Tibial nerve (tissue), 4 donors: ENCODE results near the gene HOXB2. TPM values are rescaled to one million over a fixed set of nuclear protein-coding genes. Genes with fewer than 3 reads are reported as not detected.

Source experiments
- DNase-seq, 2 donors: peaks; one replicate each; pipeline ENCODE4 v3.0.0-alpha.2; 2019; ENCODE audit warnings: low spot score in 2 of 2
- H3K27ac ChIP-seq, 4 donors: fragments of 200-600 bp; sonication (generic) in 3 of 4; one replicate each; pipeline ENCODE4 v1.5.1; 2017 to 2019; ENCODE audit warnings: mild to moderate bottlenecking in 1 of 4
- H3K27me3 ChIP-seq, 2 donors: fragments of 200-600 bp; sonication (generic) in 1 of 2; one replicate each; pipeline versions ENCODE4 v1.5.1 to v1.6.0; 2017 to 2019
- H3K36me3 ChIP-seq, 3 donors: fragments of 200-600 bp; sonication (generic); one replicate each; pipeline ENCODE4 v1.5.1; 2018 to 2019
- H3K4me1 ChIP-seq, 4 donors: fragments of 200-600 bp; sonication (generic) in 3 of 4; one replicate each; pipeline ENCODE4 v1.5.1; 2017 to 2019
- H3K4me3 ChIP-seq, 4 donors: fragments of 200-600 bp; sonication (generic) in 3 of 4; one replicate each; pipeline ENCODE4 v1.5.1; 2017 to 2019; ENCODE audit warnings: mild to moderate bottlenecking in 1 of 4, moderate library complexity in 1 of 4
- H3K9me3 ChIP-seq, 4 donors: fragments of 200-600 bp; sonication (generic) in 3 of 4; one replicate each; pipeline ENCODE4 v1.5.1; 2017 to 2019
- EP300 ChIP-seq, 2 donors: sonication (generic); formaldehyde crosslinking; IDR thresholded peaks; one replicate each; pipeline ENCODE4 v1.6.1; 2017; ENCODE audit warnings: antibody characterized with exemption in 2 of 2, mild to moderate bottlenecking in 1 of 2
- POLR2A ChIP-seq, 2 donors: fragments of 450-650 bp; IDR thresholded peaks; one replicate each; pipeline ENCODE4 v1.6.1; 2017; ENCODE audit warnings: antibody characterized with exemption in 2 of 2, mild to moderate bottlenecking in 2 of 2, moderate library complexity in 2 of 2
- WGBS, 2 donors: methylation state at CpG; one replicate each; pipeline ENCODE4 v1.1.5; 2018; 5-methylcytosine and 5-hydroxymethylcytosine counted together
- total RNA-seq, 4 donors: library from RNA; depleted of rRNA; stranded (reverse); fragments of >200 nt; gene quantifications; one replicate each; pipeline ENCODE4 v1.1.0, GENCODE V29; 2016
- TF ChIP-seq, protein P1 (sequence below), 5 experiments: fragments of 200-600 bp in 3 of 5; fragments of 450-650 bp in 2 of 5; sonication (generic) in 3 of 5; IDR thresholded peaks; one replicate each; pipeline ENCODE4 v1.5.1; 2016 to 2019; ENCODE audit warnings: antibody characterized with exemption in 5 of 5, mild to moderate bottlenecking in 3 of 5, moderate library complexity in 2 of 5

Gene HOXB2
- total RNA-seq, 4 donors from 2014 or later: 6.9 to 29.3 (median 19.2) TPM

DNA sequence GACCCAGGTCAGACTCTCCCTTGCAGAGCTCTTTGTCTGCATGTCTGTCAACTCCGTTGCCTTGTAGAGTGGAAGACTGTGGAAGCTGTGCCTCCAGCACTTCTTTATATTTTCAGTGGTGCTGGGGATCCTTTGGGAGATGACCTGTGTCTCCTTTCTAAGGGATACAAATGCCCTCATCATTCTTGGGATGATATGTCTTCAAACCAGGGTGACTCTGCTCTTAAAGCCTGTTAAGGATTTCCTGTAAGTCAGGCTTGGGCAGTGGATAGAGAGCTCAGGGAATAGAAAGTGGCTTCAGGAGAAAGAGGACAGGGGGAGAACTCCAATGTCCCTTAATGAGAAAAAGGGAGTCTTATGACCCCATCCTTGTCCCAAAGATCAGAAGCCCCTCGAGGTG is 43.6 kb upstream of the HOXB2 start:
- Histone ChIP-seq H3K4me1 (peaks cover 0 to 51% (median 11%) of the 10 kb centered on the region in 4 donors), H3K27me3 (peaks cover 0 to 100% of the 10 kb centered on the region in 2 donors)

DNA sequence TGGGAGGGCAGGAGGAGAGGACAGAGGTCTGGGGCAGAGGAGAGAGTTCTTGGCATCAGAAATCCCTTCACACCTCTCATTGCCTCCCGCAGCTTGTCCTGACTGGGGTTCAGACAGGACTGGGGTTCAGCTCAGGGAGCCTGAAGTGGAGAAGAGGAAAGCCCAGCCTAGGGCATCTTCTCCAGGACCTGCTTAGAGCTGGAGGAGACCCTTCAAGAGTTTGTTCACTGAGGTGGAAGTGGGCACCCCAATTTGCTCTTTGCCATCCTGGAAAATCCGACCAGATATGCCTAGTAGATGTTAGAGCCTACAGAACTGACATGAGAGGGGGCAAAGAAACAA is 43.1 kb upstream of the HOXB2 start:
- H3K36me3 ChIP-seq: no peaks in the 10 kb centered on the region
- no peak for DNase-seq
- TF ChIP-seq, protein P1, sequence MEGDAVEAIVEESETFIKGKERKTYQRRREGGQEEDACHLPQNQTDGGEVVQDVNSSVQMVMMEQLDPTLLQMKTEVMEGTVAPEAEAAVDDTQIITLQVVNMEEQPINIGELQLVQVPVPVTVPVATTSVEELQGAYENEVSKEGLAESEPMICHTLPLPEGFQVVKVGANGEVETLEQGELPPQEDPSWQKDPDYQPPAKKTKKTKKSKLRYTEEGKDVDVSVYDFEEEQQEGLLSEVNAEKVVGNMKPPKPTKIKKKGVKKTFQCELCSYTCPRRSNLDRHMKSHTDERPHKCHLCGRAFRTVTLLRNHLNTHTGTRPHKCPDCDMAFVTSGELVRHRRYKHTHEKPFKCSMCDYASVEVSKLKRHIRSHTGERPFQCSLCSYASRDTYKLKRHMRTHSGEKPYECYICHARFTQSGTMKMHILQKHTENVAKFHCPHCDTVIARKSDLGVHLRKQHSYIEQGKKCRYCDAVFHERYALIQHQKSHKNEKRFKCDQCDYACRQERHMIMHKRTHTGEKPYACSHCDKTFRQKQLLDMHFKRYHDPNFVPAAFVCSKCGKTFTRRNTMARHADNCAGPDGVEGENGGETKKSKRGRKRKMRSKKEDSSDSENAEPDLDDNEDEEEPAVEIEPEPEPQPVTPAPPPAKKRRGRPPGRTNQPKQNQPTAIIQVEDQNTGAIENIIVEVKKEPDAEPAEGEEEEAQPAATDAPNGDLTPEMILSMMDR (IDR thresholded peaks at IDR 0.05): no peak
- TF ChIP-seq EP300 (IDR thresholded peaks at IDR 0.05): no peak
- no peak for TF ChIP-seq POLR2A (IDR thresholded peaks at IDR 0.05)
- H3K4me3 ChIP-seq: no peak overlapping the region
- peak overlapping the region in 2 of 4 donors; percentile 15 to 38 for H3K27ac ChIP-seq
- H3K9me3 ChIP-seq: no peaks in the 10 kb centered on the region
- peaks cover 0 to 100% of the 10 kb centered on the region in 2 donors for H3K27me3 ChIP-seq
- 44 to 69% methylated on average over 2 of the region's 2 CpGs for WGBS, 2 donors
- peaks cover 0 to 47% (median 9%) of the 10 kb centered on the region in 4 donors for H3K4me1 ChIP-seq

More for the DNA sequence above, 43.6 kb upstream of the HOXB2 start:
- no peak overlapping the region for H3K27ac ChIP-seq
- no peaks in the 10 kb centered on the region for H3K9me3 ChIP-seq
- WGBS, 2 donors: 30 to 38% methylated on average over 2 of the region's 2 CpGs
- DNase-seq: no peak
- TF ChIP-seq POLR2A (IDR thresholded peaks at IDR 0.05): no peak
- H3K36me3 ChIP-seq: no peaks in the 10 kb centered on the region
- no peak overlapping the region for H3K4me3 ChIP-seq

DNA sequence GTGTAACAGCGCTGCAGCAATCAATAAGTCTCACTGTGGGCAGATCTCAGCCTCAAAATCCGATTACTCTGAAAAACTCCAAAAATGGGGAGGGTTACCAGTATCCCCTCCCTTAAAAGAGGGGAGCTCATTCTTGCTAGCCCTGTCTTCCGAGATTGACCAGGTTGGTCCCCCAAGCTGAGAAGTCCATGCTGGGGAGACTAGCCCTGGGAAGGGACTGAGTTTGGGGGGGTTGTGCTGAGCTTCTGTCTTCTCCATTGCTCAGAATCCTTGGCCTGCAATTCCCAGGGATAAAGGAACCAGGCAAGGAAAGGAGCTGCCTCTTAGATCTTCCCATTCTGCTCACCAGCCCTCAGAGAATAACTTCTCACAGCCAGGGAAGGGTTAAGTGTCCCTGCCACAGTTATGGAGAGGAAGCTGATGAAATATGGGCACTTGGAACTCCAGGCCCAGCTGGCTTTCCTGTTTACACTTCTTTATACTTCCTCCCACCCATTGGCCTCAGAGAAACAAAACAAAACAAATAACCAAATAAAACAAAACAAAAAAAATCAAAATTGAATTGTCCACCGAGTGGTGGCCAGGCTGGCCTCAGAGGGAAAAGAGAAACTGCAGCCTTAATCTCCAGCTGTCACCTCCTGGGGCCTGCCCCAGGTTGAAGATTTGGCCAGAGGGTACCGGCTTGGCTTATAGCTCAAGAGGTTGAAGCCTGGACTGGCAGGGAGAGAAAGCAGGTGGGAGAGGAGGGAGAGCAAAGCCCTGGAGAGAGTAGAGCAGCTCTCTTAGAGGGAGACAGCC is 42.6 kb upstream of the HOXB2 start:
- Histone ChIP-seq H3K27me3 (peaks cover 0 to 100% of the 10 kb centered on the region in 2 donors), H3K4me3 (no peak overlapping the region), H3K9me3 (no peaks in the 10 kb centered on the region), H3K27ac (peak overlapping the region in 2 of 4 donors; percentile 36 to 38), H3K36me3 (no peaks in the 10 kb centered on the region), H3K4me1 (peaks cover 0 to 47% (median 9%) of the 10 kb centered on the region in 4 donors)
- DNase-seq: no peak
- TF ChIP-seq, protein P1 (IDR thresholded peaks at IDR 0.05): no peak
- TF ChIP-seq POLR2A (IDR thresholded peaks at IDR 0.05): no peak
- TF ChIP-seq EP300 (IDR thresholded peaks at IDR 0.05): no peak
- 45 to 51% methylated on average over 5 of the region's 5 CpGs for WGBS, 2 donors

DNA sequence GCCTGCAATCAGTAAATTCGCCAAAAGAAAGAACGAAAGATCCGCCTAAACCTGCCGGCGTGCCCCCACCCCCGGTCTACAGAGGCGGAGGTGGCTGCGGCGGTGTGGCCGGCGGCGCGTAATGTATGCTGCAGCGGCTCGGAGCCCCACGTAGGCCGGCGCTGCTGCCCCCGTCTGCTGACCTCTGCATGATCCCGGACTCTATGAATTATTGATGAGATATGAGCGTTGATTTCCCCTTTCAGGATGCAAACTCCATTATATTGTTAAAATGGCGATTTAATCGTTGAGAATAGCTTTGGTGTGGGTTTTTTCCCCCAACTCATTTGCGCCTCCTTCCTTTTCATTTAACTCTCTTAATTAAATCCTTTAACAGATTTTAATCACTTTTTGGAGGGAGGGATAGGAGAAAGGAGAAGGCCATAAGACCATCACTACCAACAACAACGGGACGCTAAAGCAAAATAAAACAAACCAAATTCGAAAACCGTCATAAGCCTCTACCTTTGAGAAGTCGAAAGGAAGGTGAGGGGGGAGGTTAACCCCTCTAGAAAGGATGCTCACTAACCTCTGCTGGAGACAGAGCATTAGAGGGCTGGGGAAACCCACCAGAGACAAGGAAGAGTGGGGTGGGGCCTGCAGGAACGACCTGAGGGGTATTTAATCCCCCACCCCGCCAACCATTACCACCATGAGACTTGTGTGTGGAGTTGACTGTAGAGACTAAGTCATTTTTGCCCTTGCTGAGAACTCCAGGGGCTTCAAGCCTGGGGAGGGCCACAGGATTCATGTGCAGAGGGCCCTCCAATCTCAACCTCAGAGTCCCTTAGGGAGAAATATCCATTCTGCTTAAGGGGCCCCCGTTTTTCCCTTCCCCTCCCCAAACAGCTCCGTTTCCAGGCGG is 41.7 kb upstream of the HOXB2 start:
- no peak for DNase-seq
- H3K27ac ChIP-seq: peak overlapping the region in 3 of 4 donors; percentile 64 to 87 (median 73)
- no peaks in the 10 kb centered on the region for H3K36me3 ChIP-seq
- H3K27me3 ChIP-seq: peaks cover 0 to 100% of the 10 kb centered on the region in 2 donors
- WGBS, 2 donors: 18 to 20% methylated on average over 34 of the region's 34 CpGs
- no peaks in the 10 kb centered on the region for H3K9me3 ChIP-seq
- TF ChIP-seq EP300 (IDR thresholded peaks at IDR 0.05) (no peak), POLR2A (IDR thresholded peaks at IDR 0.05) (no peak)
- TF ChIP-seq, protein P1 (IDR thresholded peaks at IDR 0.05): no peak
- peaks cover 0 to 50% (median 9%) of the 10 kb centered on the region in 4 donors for H3K4me1 ChIP-seq
- H3K4me3 ChIP-seq: peak overlapping the region; percentile 43 to 63 (median 48)

DNA sequence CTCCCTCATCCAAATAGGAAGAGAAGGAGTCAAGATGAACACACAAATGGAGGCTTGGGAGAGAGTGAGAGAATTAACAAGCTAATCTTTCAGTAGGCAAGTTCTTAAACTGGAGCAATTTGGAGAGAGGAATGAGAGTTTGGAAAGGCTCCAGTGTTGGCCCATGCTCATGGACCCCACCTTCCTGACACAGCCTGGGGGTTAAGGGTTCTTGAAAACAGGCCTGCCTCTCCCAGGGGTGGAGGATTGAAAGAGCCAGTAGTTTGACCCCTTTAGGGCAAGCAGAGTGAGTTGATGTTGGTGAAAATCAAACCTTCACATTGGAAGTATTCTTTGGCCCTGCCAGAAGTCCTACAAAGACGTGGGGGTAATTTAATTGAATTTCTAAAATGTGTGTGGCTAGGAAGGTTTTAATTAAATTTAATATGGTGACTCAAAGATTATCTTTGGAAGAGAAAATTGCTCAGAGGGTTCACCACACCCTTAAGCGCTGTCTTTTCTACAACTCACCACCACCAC is 39.4 kb upstream of the HOXB2 start:
- H3K9me3 ChIP-seq: no peaks in the 10 kb centered on the region
- no peak for DNase-seq
- no peak overlapping the region for H3K4me3 ChIP-seq
- peaks cover 0 to 100% of the 10 kb centered on the region in 2 donors for H3K27me3 ChIP-seq
- WGBS, 2 donors: 44 to 55% methylated on average over 2 of the region's 2 CpGs
- H3K36me3 ChIP-seq: no peaks in the 10 kb centered on the region
- peaks cover 0 to 51% (median 13%) of the 10 kb centered on the region in 4 donors for H3K4me1 ChIP-seq
- H3K27ac ChIP-seq: peak overlapping the region in 1 of 4 donors; percentile 72
- no peak for TF ChIP-seq POLR2A (IDR thresholded peaks at IDR 0.05)
- TF ChIP-seq, protein P1 (IDR thresholded peaks at IDR 0.05): no peak
- TF ChIP-seq EP300 (IDR thresholded peaks at IDR 0.05): no peak
